PC-3 (cell line): ENCODE results near the gene CDH13. TPM values are rescaled to one million over a fixed set of nuclear protein-coding genes. Genes with fewer than 3 reads are reported as not detected.
"Not testable (repeated sequence)": the region's sequence is repeated elsewhere in the genome, so short reads cannot be mapped to it uniquely, and the experiment has no call there.

Experiments
- ATAC-seq: fragments of 200-7000 bp; cut with Tn5 transposase; 2 replicates; pipeline ENCODE4 v1.9.1; 2020; ENCODE audit warnings: mild to moderate bottlenecking, moderate library complexity
- BruUV-seq: library from RNA; stranded (reverse); fragments of 400-500 nt; replicated peaks from 2 replicates; lab custom pipeline; 2021; lab: Mats Ljungman, UMichigan
- CTCF ChIA-PET: fragments of 300-600 bp; sonication (Branson Sonifier 250); formaldehyde crosslinking; loops from one replicate; lab custom pipeline; 2022; ENCODE audit warnings: antibody characterized with exemption; lab: Charles Lee
- POLR2A ChIA-PET: fragments of 300-600 bp; sonication (Branson Sonifier 250); formaldehyde crosslinking; loops from one replicate; lab custom pipeline; 2022; ENCODE audit warnings: antibody characterized with exemption; ENCODE audit not compliant: unreplicated experiment; lab: Charles Lee
- DNase-seq: peaks from one replicate; pipeline ENCODE4 v3.0.0-alpha.2; 2015
- H2AFZ ChIP-seq: fragments of 300-600 bp; sonication (generic); 2 replicates; pipeline ENCODE4 v1.6.0; 2016; ENCODE audit warnings: antibody characterized with exemption, low read length
- H3F3A ChIP-seq: fragments of 300-600 bp; sonication (generic); one replicate; pipeline ENCODE4 v1.6.0; 2017; ENCODE audit warnings: antibody characterized with exemption, low read length, control low read depth, mild to moderate bottlenecking; ENCODE audit not compliant: unreplicated experiment
- H3K27ac ChIP-seq: fragments of 300-600 bp; sonication (generic); 2 replicates; pipeline ENCODE4 v1.5.1; 2016; ENCODE audit warnings: mild to moderate bottlenecking, low read length
- H3K27me3 ChIP-seq: fragments of 300-600 bp; sonication (generic); 2 replicates; pipeline ENCODE4 v1.6.1; 2016; ENCODE audit warnings: low read length, mixed read lengths
- H3K36me3 ChIP-seq: fragments of 300-600 bp; sonication (generic); 2 replicates; pipeline ENCODE4 v1.6.1; 2016; ENCODE audit warnings: low read depth, mixed run types, low read length, mixed read lengths
- H3K4me1 ChIP-seq: fragments of 300-600 bp; sonication (generic); 2 replicates; pipeline ENCODE4 v1.5.1; 2016; ENCODE audit warnings: low read length; ENCODE audit not compliant: insufficient read depth
- H3K4me2 ChIP-seq: fragments of 300-600 bp; sonication (generic); 2 replicates; pipeline ENCODE4 v1.6.0; 2016; ENCODE audit warnings: low read length
- H3K4me3 ChIP-seq: fragments of 300-600 bp; sonication (generic); 2 replicates; pipeline ENCODE4 v1.5.1; 2016; ENCODE audit warnings: mild to moderate bottlenecking, low read length, mixed read lengths
- H3K79me2 ChIP-seq: fragments of 300-600 bp; sonication (generic); 2 replicates; pipeline ENCODE4 v1.6.1; 2017; ENCODE audit warnings: low read length, mixed read lengths
- H3K9ac ChIP-seq: fragments of 300-600 bp; sonication (generic); 2 replicates; pipeline ENCODE4 v1.6.0; 2016; ENCODE audit warnings: mild to moderate bottlenecking, low read length
- H3K9me2 ChIP-seq: fragments of 300-600 bp; sonication (generic); replicated peaks from 2 replicates; pipeline ENCODE4 v1.6.1; 2016; ENCODE audit warnings: mixed run types, low read length, mixed read lengths
- H3K9me3 ChIP-seq: fragments of 300-600 bp; sonication (generic); 2 replicates; pipeline ENCODE4 v1.6.1; 2016; ENCODE audit warnings: low read length, mixed read lengths
- H4K20me1 ChIP-seq: fragments of 300-600 bp; sonication (generic); 2 replicates; pipeline ENCODE4 v1.6.1; 2016; ENCODE audit warnings: low read length, mixed read lengths
- CTCF ChIP-seq: fragments of 300-600 bp; sonication (generic); conservative IDR thresholded peaks from 2 replicates; pipeline ENCODE4 v1.5.1; 2017; ENCODE audit warnings: antibody characterized with exemption, low read depth, mild to moderate bottlenecking, low read length
- EZH2 ChIP-seq: fragments of 300-600 bp; sonication (generic); IDR thresholded peaks from one replicate; pipeline ENCODE4 v1.6.1; 2017; ENCODE audit warnings: antibody characterized with exemption, mild to moderate bottlenecking, low read length; ENCODE audit not compliant: unreplicated experiment
- EZH2phosphoT487 ChIP-seq: fragments of 300-600 bp; sonication (generic); IDR thresholded peaks from 2 replicates; pipeline ENCODE4 v1.6.1; 2018; ENCODE audit warnings: mild to moderate bottlenecking, antibody characterized with exemption, low read length, borderline replicate concordance
- intact Hi-C: fragments of 100-400 bp; cut with micrococcal nuclease; formaldehyde crosslinking; loops from 2 replicates; pipeline ENCODE4 v1.9.0; 2023
- total RNA-seq: library from RNA; depleted of rRNA; stranded (reverse); fragments of >200 nt; gene quantifications from 2 replicates; pipeline ENCODE4 v1.2.3, GENCODE V29; 2014

CDH13 gene
- total RNA-seq, 1 experiment from 2014 or later, result 0.36 TPM

- no peak for ATAC-seq
- ChIA-PET POLR2A (no interaction called here), CTCF (no interaction called here)
- no peaks in the 10 kb centered on the region for H3K27me3 ChIP-seq
- no peak overlapping the region for H3K4me2 ChIP-seq
- intact Hi-C loops, result no loop called here
- H2AFZ ChIP-seq, result no peak overlapping the region
- no TSS peak for BruUV-seq
- no peaks in the 10 kb centered on the region for H4K20me1 ChIP-seq
- no peak overlapping the region for H3K4me3 ChIP-seq
- no peaks in the 10 kb centered on the region for H3F3A ChIP-seq
- no peaks in the 10 kb centered on the region for H3K79me2 ChIP-seq
- TF ChIP-seq EZH2 (no peak), EZH2phosphoT487 (no peak), CTCF (no peak)
- H3K36me3 ChIP-seq, result no peaks in the 10 kb centered on the region
- H3K9me2 ChIP-seq, result no peaks in the 10 kb centered on the region
- H3K27ac ChIP-seq, result no peak overlapping the region
- no peak for DNase-seq
- no peaks in the 10 kb centered on the region for H3K9me3 ChIP-seq
- H3K9ac ChIP-seq, result no peak overlapping the region
- H3K4me1 ChIP-seq, result no peaks in the 10 kb centered on the region
These were observed 297.5 kb downstream of the CDH13 start for GRCh38 chr16:82924075-82924854.

- Histone ChIP-seq H3F3A (no peaks in the 10 kb centered on the region), H3K36me3 (no peaks in the 10 kb centered on the region), H3K79me2 (no peaks in the 10 kb centered on the region), H3K9ac (no peak overlapping the region), H2AFZ (no peak overlapping the region), H3K27me3 (no peaks in the 10 kb centered on the region), H3K4me3 (no peak overlapping the region), H3K9me3 (no peaks in the 10 kb centered on the region), H4K20me1 (no peaks in the 10 kb centered on the region), H3K4me2 (no peak overlapping the region), H3K4me1 (no peaks in the 10 kb centered on the region), H3K27ac (no peak overlapping the region), H3K9me2 (no peaks in the 10 kb centered on the region)
- no peak for DNase-seq
- ChIA-PET CTCF (no interaction called here), POLR2A (no interaction called here)
- no peak for ATAC-seq
- TF ChIP-seq CTCF (no peak), EZH2phosphoT487 (no peak), EZH2 (no peak)
- intact Hi-C loops, result no loop called here
- BruUV-seq, result no TSS peak
These were observed 299.7 kb downstream of the CDH13 start for GRCh38 chr16:82926500-82926899.

GRCh38 chr16:82933933-82934332 lies 307.2 kb downstream of the CDH13 start:
- H4K20me1 ChIP-seq, CTCF ChIA-PET, H3K36me3 ChIP-seq, POLR2A ChIA-PET, H3K4me1 ChIP-seq, H3K9me3 ChIP-seq, BruUV-seq, H3K4me3 ChIP-seq, intact Hi-C loops, DNase-seq, H3F3A ChIP-seq, H3K79me2 ChIP-seq, H3K4me2 ChIP-seq, H3K9me2 ChIP-seq, H3K9ac ChIP-seq, H3K27me3 ChIP-seq, H3K27ac ChIP-seq, H2AFZ ChIP-seq, ATAC-seq: not testable (repeated sequence)
